ENCODE results near the gene FLNA.
A peak's percentile ranks its signal among the peaks of the same experiment; 100 is the strongest.
"Not testable (repeated sequence)": the region's sequence is repeated elsewhere in the genome, so short reads cannot be mapped to it uniquely, and the experiment has no call there.

FLNA gene

GRCh38 chrX:154308108-154308946, 66.1 kb downstream of the FLNA start:
- peak; percentile 69 for DNase-seq (ENCODE audit: low read depth)

GRCh38 chrX:154307202-154307601, 67.2 kb downstream of the FLNA start:
- DNase-seq (ENCODE audit: low read depth): no peak

GRCh38 chrX:154305541-154306205, 68.8 kb downstream of the FLNA start:
- no peak for DNase-seq (ENCODE audit: low read depth)

GRCh38 chrX:154304846-154305245, 69.6 kb downstream of the FLNA start:
- DNase-seq (ENCODE audit: low read depth): no peak

- DNase-seq (ENCODE audit: low read depth): no peak
Observed at GRCh38 chrX:154303476-154303875, 71.0 kb downstream of the FLNA start.

- not testable (repeated sequence) for DNase-seq (ENCODE audit: low read depth)
Observed at GRCh38 chrX:154302998-154303397, 71.4 kb downstream of the FLNA start.

- DNase-seq (ENCODE audit: low read depth): no peak
Observed at GRCh38 chrX:154300816-154301215, 73.6 kb downstream of the FLNA start.

Data from stimulated activated CD4-positive, alpha-beta T cell treated with anti-CD3 and anti-CD28 coated beads, Interleukin-2, amount 100 ng/mL, for 4 hours (primary cell).